ENCODE measurements around the gene AGPAT4. TPM values are rescaled to one million over a fixed set of nuclear protein-coding genes. Genes with fewer than 3 reads are reported as not detected.

Gene AGPAT4
- total RNA-seq, 1 donor from 2014 or later = 4.7 TPM

- ATAC-seq (ENCODE audit: low read depth) (no peak), DNase-seq (no peak)
- Mint-ChIP-seq H3K27ac (no peak overlapping the region), H3K4me3 (no peak overlapping the region), H3K9me3 (no peaks in the 10 kb centered on the region), H3K36me3 (ENCODE audit: low read depth) (peaks cover 6% of the 10 kb centered on the region), H3K4me1 (no peaks in the 10 kb centered on the region), H3K27me3 (no peaks in the 10 kb centered on the region)
- intact Hi-C loops (cut with micrococcal nuclease) = no loop called here
- TF ChIP-seq CTCF (IDR thresholded peaks at IDR 0.05) = no peak
- ChIA-PET POLR2A (no interaction called here), CTCF (no interaction called here)
These were observed 193.4 kb downstream of the AGPAT4 start for GRCh38 chr6:161080263-161080970.

Data from activated B cell treated with CpG ODN at 0.5 μM for 24 hours (primary cell).